GM20431 (cell line): ENCODE data around the gene CALHM4.
"Not testable (repeated sequence)": the region's sequence is repeated elsewhere in the genome, so short reads cannot be mapped to it uniquely, and the experiment has no call there.

Experiments used
- in situ Hi-C: fragments of 300-500 bp; cut with MseI, MboI; formaldehyde crosslinking; loops from one replicate; pipeline ENCODE4 v1.15.0; 2020; ENCODE audit warnings: low sequenced_read_pairs; ENCODE audit not compliant: unreplicated experiment

CALHM4 gene

DNA sequence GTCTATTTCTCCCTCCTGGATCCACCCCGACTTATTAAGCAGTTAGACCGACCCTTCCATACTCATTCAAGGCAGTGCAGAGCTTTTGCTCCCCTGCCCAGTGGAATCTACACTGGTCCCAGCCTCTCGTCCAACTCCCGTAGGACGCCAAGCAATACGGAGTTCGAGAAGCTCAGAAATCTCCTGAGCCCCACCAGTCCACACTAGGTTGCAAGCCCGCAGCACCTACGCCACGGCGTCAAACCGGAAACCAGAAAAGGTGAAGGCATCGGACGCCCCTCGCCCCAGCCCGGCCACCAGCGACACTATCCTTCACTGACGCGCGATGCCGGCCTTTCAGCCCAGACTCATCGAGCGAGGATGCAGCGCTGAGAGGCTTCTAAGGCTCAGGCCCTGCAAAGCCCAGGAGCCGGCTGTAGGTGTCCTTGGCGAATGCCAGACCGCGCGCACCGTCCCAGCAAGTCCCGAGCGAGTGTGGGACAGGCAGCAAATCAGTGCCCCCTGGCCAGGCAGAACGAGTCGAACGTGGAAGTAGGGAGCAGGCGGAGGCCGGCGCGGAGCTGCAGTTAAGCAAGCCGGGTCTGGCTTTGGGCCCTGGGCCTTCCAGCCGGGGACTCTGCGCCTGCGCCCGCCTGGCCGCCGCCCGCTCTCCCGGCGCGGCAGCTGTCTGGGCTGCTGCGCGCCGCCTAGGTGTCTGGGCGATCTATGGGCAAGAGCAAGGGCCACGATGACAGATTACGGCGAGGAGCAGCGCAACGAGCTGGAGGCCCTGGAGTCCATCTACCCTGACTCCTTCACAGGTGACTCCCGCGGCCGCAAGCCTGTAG is 17.5 kb downstream of the CALHM4 start, which contains the start of gene RWDD1:
RWDD1 (plus strand) TSS at position 649 of the 827 bp plus-strand sequence; CDS start at position 728, 79 bp downstream.
- in situ Hi-C loops: no loop called here

DNA sequence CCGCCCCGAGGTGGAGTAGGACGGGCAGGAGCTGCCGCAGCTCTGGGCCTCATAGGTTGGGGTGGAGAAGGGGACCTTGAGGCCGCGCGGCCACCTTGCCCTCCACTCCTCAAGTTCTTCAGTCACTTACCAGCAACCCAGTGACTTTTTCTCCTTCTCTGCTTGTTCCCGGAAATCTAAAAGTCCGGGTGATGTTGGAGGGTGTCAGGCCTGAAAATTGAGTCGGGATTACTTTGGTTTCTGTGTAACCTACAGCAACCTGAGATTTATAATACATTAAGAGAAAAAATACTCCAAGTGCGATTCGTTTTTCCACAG is 18.1 kb downstream of the CALHM4 start:
- in situ Hi-C loops: no loop called here

DNA sequence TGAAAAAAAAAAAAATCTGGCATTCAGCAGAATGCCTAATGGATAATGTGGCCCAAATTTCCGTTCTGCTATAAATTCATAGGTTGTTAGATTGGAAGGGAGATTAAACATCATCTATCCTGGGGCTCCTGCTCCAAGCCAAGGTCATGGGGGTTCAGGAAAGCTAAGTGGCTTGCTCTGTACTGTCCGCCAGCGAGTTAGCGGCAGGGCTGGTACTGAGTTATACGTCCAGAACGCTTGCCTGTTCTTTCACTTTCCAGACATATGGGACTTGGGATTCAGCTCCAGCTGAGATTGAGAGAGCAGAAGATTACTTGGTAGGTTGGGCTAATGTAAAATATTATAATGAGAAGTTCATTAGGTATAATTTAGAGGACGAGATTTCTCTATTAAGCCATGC is 18.6 kb downstream of the CALHM4 start:
- in situ Hi-C loops: no loop called here

DNA sequence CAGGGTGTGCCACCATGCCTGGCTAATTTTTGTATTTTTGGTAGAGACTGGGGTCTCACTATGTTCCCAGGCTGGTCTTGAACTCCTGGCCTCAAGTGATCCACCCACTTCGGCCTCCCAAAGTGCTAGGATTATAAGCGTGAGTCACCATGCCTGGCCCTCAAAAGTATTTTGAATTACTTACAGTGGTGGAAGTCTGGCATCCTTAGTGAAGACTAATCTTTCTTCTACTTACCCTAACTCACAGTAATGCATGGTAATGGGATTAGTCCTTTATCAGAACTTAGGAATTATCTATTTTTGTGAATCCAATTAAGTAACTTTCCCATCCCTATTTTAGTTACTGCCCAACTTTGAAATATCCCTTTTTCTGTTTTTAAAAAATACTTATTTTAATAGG is 21.7 kb downstream of the CALHM4 start:
- in situ Hi-C loops: no loop called here

DNA sequence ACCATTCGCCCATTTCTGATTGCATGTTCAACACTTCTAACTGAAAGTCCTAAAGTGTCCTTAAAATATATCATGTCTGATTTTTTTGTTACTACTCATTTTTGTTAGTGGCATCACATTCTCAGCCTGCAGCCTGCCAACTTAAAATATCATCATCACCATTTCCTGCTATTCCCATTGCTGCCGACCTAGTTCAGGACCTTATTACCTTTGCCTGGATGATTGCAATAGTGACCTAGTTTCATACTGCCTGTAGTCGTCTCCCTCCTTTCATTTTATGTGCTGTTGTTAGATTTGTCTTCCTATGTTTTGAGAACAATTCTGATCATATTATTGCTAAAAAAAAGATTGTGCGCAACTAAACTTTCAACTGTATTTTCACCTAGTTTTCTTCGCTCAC is 23.9 kb downstream of the CALHM4 start:
- in situ Hi-C loops: no loop called here

DNA sequence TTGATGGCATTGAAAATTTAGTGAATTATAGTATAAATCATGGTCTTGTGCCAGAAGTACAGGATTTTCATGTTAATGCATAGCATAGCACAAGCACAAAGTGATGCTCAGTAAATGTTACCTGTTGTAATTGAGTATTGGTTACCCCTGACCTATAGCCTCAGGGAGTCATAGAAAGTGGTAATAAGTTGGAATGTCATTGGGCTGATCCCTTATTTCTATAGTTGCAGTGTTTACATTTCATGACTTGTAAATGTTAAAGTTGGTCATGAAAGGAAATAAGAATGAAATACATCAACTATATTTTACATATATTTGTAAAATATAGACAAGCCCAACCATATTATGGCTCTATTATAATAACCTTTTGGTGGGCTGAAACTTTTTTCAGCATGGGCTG is 24.8 kb downstream of the CALHM4 start:
- in situ Hi-C loops: no loop called here

DNA sequence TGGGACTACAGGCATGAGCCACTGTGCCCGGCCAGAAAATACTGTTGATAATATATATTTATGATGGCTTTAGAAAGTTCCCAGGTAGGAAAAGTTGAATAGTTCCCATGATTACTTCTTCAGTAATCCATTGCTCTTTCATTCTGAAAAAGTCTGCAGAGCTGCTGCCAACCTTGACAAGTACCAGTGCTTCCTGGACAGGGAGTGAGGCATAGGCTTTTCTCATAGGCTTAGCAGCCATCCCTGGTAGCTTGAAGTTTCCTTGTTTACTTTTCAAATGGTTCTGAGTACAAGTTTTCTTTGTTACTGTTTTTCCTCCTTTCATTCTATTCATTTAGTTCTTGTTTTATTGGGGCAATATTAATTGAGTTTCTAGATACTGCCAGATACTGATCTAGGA is 25.6 kb downstream of the CALHM4 start:
- in situ Hi-C loops: no loop called here

DNA sequence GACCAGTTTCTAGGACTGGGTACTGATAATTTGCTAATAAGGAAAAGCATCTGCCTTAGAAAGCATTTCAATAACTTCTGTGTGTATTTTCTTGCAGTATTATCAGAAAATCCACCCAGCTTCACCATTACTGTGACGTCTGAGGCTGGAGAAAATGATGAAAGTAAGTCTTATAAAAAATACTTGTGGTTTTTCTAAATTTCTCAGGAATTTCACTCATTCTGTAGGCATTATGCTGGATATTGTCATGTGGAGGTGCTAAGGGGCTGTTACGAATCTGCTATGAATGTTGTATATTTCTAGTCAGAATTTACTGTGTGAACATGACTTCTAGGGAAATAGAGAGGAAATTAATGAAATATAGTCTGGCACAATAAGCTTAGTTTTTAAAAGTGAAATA is 26.6 kb downstream of the CALHM4 start:
- in situ Hi-C loops: no loop called here

DNA sequence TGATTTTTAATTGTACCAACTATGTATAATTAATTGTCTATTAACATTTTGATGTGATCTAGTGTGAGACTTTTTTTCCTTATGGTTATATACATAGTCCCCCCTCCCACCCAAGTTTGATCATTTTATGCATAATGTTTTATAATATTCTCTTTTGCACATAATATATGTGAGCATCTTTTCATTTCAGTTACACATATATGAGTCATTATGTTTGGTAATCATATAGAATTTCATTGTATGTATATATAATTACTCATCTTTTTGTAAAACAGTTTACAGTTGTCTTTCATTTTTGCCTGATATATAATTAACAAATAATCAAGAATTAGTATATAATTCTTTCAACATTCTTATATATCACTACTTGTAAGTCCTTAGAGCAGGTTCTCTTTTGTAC is 32.7 kb downstream of the CALHM4 start:
- in situ Hi-C loops: no loop called here

DNA sequence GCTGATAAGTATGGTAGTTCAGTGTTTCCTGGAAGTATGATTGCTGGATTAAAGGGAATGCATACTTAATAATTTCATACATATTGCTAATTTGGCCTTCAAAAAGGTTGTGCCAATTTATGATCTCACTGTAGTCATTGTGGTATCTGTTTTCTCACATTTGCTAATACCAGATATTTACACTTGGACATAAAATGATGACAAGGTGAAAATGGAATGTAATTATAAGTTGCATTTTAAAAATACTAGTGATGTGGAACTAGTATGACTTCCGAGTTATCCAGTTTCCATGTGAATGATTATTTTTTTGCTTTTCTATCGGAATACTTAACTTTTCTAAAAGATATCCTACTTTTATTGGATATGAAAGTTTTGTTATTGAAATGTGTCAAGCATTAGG is 33.2 kb downstream of the CALHM4 start:
- in situ Hi-C loops: no loop called here

DNA sequence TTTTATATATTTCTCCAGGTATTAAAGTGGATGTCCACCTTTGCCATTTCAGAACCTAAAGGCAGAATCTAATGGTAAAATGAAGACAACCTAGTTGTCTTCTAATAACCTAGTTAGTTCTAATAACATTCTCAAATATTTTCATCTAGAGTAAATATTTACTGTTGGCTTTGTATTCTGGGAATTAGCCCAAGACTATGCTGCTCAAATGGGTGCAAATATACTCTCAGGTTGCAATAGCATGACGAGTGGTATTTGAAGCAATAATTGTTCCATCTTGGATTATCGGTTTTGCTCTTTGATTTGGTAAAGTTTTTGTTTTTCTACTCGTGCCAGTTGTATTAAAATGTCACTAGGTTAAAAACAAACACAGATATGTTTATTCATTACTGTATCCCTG is 41.7 kb downstream of the CALHM4 start:
- in situ Hi-C loops: no loop called here

DNA sequence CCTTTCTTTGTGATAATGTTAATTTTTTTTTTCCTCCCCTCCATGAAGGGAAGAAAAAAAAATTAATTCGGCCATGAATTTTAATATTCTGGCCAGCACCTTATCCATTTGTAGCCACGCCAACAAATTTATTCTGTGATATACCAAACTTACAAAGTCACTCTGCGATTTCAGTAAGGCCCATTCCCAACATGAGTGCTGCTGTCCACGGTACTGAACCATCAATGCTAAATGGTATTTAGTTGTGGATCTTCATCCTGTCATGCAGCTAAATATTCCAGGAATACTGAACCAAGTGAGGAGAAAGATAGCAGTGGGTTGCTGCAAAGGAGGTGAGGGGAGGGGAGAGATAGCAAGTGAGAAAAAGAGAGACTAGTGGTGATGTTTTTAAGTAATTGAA is 43.3 kb downstream of the CALHM4 start:
- in situ Hi-C loops: no loop called here

DNA sequence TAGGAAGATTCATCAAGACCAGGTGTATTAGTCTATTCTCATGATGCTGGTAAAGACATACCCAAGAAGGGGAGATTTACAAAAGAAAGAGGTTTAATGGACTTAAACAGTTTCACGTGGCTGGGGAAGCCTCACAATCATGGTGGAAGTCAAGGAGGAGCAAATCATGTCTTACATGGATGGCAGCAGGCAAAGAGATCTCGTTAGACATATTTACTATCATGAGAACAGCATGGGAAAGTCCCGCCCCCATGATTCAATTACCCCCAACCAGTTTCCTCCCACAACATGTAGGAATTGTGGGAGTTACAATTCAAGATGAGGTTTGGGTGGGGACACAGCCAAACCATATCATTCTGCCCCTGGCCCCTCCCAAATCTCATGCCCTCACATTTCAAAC is 50.4 kb downstream of the CALHM4 start:
- in situ Hi-C loops: not testable (repeated sequence)

DNA sequence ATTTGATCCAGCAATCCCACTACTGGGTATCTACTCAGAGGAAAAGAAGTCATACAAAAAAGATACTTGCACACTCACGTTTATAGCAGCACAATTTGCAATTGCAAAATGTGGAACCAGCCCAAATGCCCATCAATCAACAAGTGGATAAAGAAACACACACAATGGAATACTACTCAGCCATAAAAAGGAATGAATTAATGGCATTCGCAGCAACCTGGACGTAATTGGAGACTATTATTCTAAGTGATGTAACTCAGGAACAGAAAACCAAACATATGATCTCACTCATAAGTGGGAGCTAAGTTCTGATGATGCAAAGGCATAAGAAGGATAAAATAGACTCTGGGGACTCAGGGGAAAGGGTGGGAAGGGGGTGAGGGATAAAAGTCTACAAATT is 51.3 kb downstream of the CALHM4 start:
- in situ Hi-C loops: not testable (repeated sequence)

DNA sequence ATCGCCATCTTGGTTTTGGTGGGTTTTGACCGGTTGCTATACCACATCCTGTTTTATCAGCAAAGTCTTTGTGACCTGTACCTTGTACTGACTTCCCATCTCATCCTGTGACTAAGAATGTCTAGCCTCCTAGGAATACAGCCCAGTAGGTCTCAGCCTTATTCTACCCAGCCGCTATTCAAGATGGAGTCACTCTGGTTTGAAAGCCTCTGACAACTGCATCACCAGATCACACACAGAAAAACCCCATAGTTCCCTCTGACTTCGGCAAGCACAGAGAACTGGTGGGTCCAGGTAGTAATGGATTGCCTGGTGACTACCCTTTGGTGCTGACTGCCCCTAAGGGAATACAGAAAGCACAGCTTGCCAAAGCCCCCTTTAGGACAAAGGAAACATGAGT is 52.4 kb downstream of the CALHM4 start:
- in situ Hi-C loops: no loop called here
